ENCODE results near the gene ANKRD29. TPM values are rescaled to one million over a fixed set of nuclear protein-coding genes. Genes with fewer than 3 reads are reported as not detected.
"Not testable (repeated sequence)": the region's sequence is repeated elsewhere in the genome, so short reads cannot be mapped to it uniquely, and the experiment has no call there.

The ANKRD29 gene
- total and polyA plus RNA-seq, 2 experiments from 2014 or later, result 6.6 to 36.6 TPM

- not testable (repeated sequence) for H3K4me1 Mint-ChIP-seq; H2AFZ ChIP-seq; H4K20me1 ChIP-seq (replicated peaks; ENCODE audit: insufficient read depth); H3K27me3 ChIP-seq (ENCODE audit: insufficient read depth); DNase-seq (ENCODE audit: low spot score); H3K4me2 ChIP-seq; H3K4me1 ChIP-seq (ENCODE audit: insufficient read depth); H3F3A ChIP-seq (replicated peaks; ENCODE audit: low read depth); H3K9me3 Mint-ChIP-seq; ATAC-seq; H3K9me2 ChIP-seq (ENCODE audit: insufficient read depth); H3K4me3 Mint-ChIP-seq; H3K27ac Mint-ChIP-seq; H3K4me3 ChIP-seq; H3K79me2 ChIP-seq (replicated peaks; ENCODE audit: insufficient read depth); H3K27me3 Mint-ChIP-seq (ENCODE audit: insufficient read depth, low read depth, poor library complexity)
- Histone ChIP-seq H3K36me3 (ENCODE audit: insufficient read depth) (peaks cover 45% of the 10 kb centered on the region), H3K27ac (ENCODE audit: low read depth) (0 out of 2 replicates have a peak overlapping the region, but pooled peaks have one; percentile 6)
- peaks cover 50% of the 10 kb centered on the region for H3K36me3 Mint-ChIP-seq (ENCODE audit: low read depth)
Measured at GRCh38 chr18:23557511-23557910, 105.2 kb downstream of the ANKRD29 start.

DNA sequence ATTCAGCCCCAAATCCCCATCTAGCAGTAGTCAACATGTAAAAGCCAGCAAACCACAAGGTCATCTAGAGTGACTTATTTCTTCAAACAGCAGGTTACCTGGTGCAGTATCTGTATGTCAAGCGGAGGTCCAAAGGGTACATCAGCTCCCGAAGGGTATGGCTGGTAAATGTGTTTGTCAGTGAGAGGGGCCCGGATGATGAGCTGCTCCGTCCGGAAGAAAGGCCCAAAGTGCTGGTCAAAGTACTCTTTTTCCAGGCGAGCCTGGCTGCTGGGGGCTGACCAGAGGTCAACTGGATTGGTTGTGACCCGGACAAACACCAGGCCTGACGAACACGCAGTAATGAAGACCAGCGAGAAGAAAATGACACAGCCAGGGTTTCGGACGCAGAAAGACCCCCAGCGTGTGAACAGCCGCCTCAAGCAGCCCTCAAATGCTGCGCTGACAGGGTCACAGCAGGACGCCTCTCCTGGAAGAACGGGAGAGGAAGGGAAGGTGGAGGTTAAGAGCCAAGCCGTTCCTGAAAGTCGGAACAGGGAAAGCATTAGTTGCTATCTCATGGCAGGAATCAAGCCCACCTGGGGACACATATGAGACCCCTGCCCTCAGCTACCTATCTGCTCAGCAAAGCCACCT lies 106.4 kb downstream of the ANKRD29 start:
- no peaks in the 10 kb centered on the region; the same call in 1 of the 2 replicates for H3K79me2 ChIP-seq (replicated peaks; ENCODE audit: insufficient read depth)
- Mint-ChIP-seq H3K36me3 (ENCODE audit: low read depth) (peaks cover 48% of the 10 kb centered on the region), H3K4me1 (no peaks in the 10 kb centered on the region), H3K9me3 (no peaks in the 10 kb centered on the region; the same call in 2 of the 3 replicates), H3K4me3 (no peak overlapping the region), H3K27me3 (ENCODE audit: insufficient read depth, low read depth, poor library complexity) (no peaks in the 10 kb centered on the region), H3K27ac (no peak overlapping the region)
- peaks cover 50% of the 10 kb centered on the region for H3K36me3 ChIP-seq (ENCODE audit: insufficient read depth)
- no peaks in the 10 kb centered on the region for H3F3A ChIP-seq (replicated peaks; ENCODE audit: low read depth)
- H3K27me3 ChIP-seq (ENCODE audit: insufficient read depth), result no peaks in the 10 kb centered on the region
- no peak overlapping the region for H3K4me3 ChIP-seq
- H3K4me2 ChIP-seq, result no peak overlapping the region
- H3K4me1 ChIP-seq (ENCODE audit: insufficient read depth), result no peaks in the 10 kb centered on the region
- H3K27ac ChIP-seq (ENCODE audit: low read depth), result no peak overlapping the region
- H3K9me2 ChIP-seq (ENCODE audit: insufficient read depth), result no peaks in the 10 kb centered on the region
- H2AFZ ChIP-seq, result no peak overlapping the region
- ATAC-seq (no peak), DNase-seq (ENCODE audit: low spot score) (no peak)
- peaks cover 9% of the 10 kb centered on the region; the same call in 1 of the 2 replicates for H4K20me1 ChIP-seq (replicated peaks; ENCODE audit: insufficient read depth)
- TF ChIP-seq ZNF114 (CRISPR knock-in tag; IDR thresholded peaks at IDR 0.05) (no peak), STAT1 (IDR thresholded peaks at IDR 0.05; ENCODE audit: unreplicated experiment) (no peak), JUNB (IDR thresholded peaks at IDR 0.05; ENCODE audit: unreplicated experiment) (no peak), EZH2phosphoT487 (IDR thresholded peaks at IDR 0.05; ENCODE audit: unreplicated experiment) (no peak), NANOG (IDR thresholded peaks at IDR 0.05; ENCODE audit: borderline replicate concordance) (no peak), REST (IDR thresholded peaks at IDR 0.05; ENCODE audit: unreplicated experiment) (no peak), ZNF331 (CRISPR knock-in tag; IDR thresholded peaks at IDR 0.05; ENCODE audit: low read depth) (no peak)
- TF ChIP-seq, protein P1, sequence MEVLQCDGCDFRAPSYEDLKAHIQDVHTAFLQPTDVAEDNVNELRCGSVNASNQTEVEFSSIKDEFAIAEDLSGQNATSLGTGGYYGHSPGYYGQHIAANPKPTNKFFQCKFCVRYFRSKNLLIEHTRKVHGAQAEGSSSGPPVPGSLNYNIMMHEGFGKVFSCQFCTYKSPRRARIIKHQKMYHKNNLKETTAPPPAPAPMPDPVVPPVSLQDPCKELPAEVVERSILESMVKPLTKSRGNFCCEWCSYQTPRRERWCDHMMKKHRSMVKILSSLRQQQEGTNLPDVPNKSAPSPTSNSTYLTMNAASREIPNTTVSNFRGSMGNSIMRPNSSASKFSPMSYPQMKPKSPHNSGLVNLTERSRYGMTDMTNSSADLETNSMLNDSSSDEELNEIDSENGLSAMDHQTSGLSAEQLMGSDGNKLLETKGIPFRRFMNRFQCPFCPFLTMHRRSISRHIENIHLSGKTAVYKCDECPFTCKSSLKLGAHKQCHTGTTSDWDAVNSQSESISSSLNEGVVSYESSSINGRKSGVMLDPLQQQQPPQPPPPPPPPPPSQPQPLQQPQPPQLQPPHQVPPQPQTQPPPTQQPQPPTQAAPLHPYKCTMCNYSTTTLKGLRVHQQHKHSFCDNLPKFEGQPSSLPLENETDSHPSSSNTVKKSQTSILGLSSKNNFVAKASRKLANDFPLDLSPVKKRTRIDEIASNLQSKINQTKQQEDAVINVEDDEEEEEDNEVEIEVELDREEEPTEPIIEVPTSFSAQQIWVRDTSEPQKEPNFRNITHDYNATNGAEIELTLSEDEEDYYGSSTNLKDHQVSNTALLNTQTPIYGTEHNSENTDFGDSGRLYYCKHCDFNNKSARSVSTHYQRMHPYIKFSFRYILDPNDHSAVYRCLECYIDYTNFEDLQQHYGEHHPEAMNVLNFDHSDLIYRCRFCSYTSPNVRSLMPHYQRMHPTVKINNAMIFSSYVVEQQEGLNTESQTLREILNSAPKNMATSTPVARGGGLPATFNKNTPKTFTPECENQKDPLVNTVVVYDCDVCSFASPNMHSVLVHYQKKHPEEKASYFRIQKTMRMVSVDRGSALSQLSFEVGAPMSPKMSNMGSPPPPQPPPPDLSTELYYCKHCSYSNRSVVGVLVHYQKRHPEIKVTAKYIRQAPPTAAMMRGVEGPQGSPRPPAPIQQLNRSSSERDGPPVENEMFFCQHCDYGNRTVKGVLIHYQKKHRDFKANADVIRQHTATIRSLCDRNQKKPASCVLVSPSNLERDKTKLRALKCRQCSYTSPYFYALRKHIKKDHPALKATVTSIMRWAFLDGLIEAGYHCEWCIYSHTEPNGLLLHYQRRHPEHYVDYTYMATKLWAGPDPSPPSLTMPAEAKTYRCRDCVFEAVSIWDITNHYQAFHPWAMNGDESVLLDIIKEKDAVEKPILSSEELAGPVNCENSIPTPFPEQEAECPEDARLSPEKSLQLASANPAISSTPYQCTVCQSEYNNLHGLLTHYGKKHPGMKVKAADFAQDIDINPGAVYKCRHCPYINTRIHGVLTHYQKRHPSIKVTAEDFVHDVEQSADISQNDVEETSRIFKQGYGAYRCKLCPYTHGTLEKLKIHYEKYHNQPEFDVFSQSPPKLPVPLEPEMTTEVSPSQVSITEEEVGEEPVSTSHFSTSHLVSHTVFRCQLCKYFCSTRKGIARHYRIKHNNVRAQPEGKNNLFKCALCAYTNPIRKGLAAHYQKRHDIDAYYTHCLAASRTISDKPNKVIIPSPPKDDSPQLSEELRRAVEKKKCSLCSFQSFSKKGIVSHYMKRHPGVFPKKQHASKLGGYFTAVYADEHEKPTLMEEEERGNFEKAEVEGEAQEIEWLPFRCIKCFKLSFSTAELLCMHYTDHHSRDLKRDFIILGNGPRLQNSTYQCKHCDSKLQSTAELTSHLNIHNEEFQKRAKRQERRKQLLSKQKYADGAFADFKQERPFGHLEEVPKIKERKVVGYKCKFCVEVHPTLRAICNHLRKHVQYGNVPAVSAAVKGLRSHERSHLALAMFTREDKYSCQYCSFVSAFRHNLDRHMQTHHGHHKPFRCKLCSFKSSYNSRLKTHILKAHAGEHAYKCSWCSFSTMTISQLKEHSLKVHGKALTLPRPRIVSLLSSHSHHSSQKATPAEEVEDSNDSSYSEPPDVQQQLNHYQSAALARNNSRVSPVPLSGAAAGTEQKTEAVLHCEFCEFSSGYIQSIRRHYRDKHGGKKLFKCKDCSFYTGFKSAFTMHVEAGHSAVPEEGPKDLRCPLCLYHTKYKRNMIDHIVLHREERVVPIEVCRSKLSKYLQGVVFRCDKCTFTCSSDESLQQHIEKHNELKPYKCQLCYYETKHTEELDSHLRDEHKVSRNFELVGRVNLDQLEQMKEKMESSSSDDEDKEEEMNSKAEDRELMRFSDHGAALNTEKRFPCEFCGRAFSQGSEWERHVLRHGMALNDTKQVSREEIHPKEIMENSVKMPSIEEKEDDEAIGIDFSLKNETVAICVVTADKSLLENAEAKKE (CRISPR knock-in tag; IDR thresholded peaks at IDR 0.05), result no peak
- TF ChIP-seq, protein P2, sequence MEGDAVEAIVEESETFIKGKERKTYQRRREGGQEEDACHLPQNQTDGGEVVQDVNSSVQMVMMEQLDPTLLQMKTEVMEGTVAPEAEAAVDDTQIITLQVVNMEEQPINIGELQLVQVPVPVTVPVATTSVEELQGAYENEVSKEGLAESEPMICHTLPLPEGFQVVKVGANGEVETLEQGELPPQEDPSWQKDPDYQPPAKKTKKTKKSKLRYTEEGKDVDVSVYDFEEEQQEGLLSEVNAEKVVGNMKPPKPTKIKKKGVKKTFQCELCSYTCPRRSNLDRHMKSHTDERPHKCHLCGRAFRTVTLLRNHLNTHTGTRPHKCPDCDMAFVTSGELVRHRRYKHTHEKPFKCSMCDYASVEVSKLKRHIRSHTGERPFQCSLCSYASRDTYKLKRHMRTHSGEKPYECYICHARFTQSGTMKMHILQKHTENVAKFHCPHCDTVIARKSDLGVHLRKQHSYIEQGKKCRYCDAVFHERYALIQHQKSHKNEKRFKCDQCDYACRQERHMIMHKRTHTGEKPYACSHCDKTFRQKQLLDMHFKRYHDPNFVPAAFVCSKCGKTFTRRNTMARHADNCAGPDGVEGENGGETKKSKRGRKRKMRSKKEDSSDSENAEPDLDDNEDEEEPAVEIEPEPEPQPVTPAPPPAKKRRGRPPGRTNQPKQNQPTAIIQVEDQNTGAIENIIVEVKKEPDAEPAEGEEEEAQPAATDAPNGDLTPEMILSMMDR (conservative IDR thresholded peaks at IDR 0.05; ENCODE audit: low read depth in 2 of 2), result no peak
